GM13976 (cell line): ENCODE results near the gene ZNF267.

Source experiments
- DNase-seq: peaks from one replicate; pipeline ENCODE4 v3.0.0; 2012; ENCODE audit warnings: low spot score
- CTCF ChIP-seq: IDR thresholded peaks from 2 replicates; pipeline ENCODE4 v1.5.1; 2012; ENCODE audit warnings: borderline replicate concordance, mild to moderate bottlenecking; ENCODE audit not compliant: insufficient read depth; ENCODE audit errors: extremely low read depth, missing control alignments, control extremely low read depth
- in situ Hi-C: fragments of 300-500 bp; cut with MboI; formaldehyde crosslinking; loops from one replicate; pipeline ENCODE4 v1.12.0; 2022; ENCODE audit warnings: low sequenced_read_pairs, mixed read lengths, inconsistent platforms; ENCODE audit not compliant: unreplicated experiment

ZNF267 gene

GRCh38 chr16:31871510-31871909 is 2.1 kb upstream of the ZNF267 start:
- no peak for TF ChIP-seq CTCF
- in situ Hi-C loops = loop anchor here (25.0 kb wide), 1 partner anchor 909 kb away; the partner anchor contains the start of gene SETD1A
- DNase-seq = no peak

GRCh38 chr16:31872201-31872600 is 1.4 kb upstream of the ZNF267 start:
- TF ChIP-seq CTCF = no peak
- DNase-seq = no peak
- in situ Hi-C loops = loop anchor here (25.0 kb wide), 1 partner anchor 910 kb away; the partner anchor contains the start of gene SETD1A

GRCh38 chr16:31874366-31875111 is 932 bp downstream of the ZNF267 start:
- in situ Hi-C loops = loop anchor here (25.0 kb wide), 1 partner anchor 912 kb away; the partner anchor contains the start of gene SETD1A
- TF ChIP-seq CTCF = no peak
- DNase-seq = peak; percentile 52

GRCh38 chr16:31875112-31875803 is 1.7 kb downstream of the ZNF267 start:
- in situ Hi-C loops = no loop called here
- no peak for TF ChIP-seq CTCF
- DNase-seq = no peak

- in situ Hi-C loops = no loop called here
- no peak for DNase-seq
- no peak for TF ChIP-seq CTCF
Measured at GRCh38 chr16:31875928-31876547, 2.4 kb downstream of the ZNF267 start.

GRCh38 chr16:31876951-31877828 is 3.6 kb downstream of the ZNF267 start:
- TF ChIP-seq CTCF = no peak
- in situ Hi-C loops = no loop called here
- peak; percentile 61 for DNase-seq
